Psoas muscle (tissue), 8 donors: ENCODE data around the gene SOCS3. TPM values are rescaled to one million over a fixed set of nuclear protein-coding genes. Genes with fewer than 3 reads are reported as not detected.
A peak's percentile ranks its signal among the peaks of the same experiment; 100 is the strongest.

ENCODE experiments used
- ATAC-seq, 4 donors: fragments of 200-7000 bp; cut with Tn5 transposase; one replicate each; pipeline ENCODE4 v1.9.1; 2020; ENCODE audit warnings: moderate library complexity in 3 of 4, mild to moderate bottlenecking in 2 of 4
- DNase-seq, 2 donors: peaks; one replicate each; pipeline ENCODE4 v3.0.0-alpha.2; 2020
- H3K27ac ChIP-seq: fragments of 200-600 bp; one replicate; pipeline ENCODE4 v1.8.0; 2022
- H3K27me3 ChIP-seq, 3 donors: fragments of 200-600 bp in 1 of 3; one replicate each; pipeline versions ENCODE4 v1.6.1 to v1.8.0; 2013 to 2022; ENCODE audit warnings: low read length in 2 of 3, mild to moderate bottlenecking in 2 of 3, moderate library complexity in 1 of 3; ENCODE audit not compliant: insufficient read depth in 3 of 3
- H3K36me3 ChIP-seq, 2 donors: fragments of 200-600 bp in 1 of 2; one replicate each; pipeline versions ENCODE4 v1.6.1 to v1.8.0; 2013 to 2022; ENCODE audit warnings: low read depth in 1 of 2, mild to moderate bottlenecking in 1 of 2, moderate library complexity in 1 of 2; ENCODE audit not compliant: insufficient read depth in 1 of 2
- H3K4me1 ChIP-seq: fragments of 200-600 bp; one replicate; pipeline ENCODE4 v1.8.0; 2022
- H3K4me3 ChIP-seq: fragments of 200-600 bp; one replicate; pipeline ENCODE4 v1.8.0; 2022; ENCODE audit warnings: mild to moderate bottlenecking
- H3K9me3 ChIP-seq: fragments of 200-600 bp; one replicate; pipeline ENCODE4 v1.8.0; 2022
- WGBS, 3 donors: extraction: QIAGEN DNeasy Blood & Tissue Kit; methylation state at CpG; one replicate each; pipeline versions ENCODE4 v1.1.6 to v1.1.7; 2013; 5-methylcytosine and 5-hydroxymethylcytosine counted together
- intact Hi-C, 2 donors: fragments of 100-400 bp; cut with DNase I; formaldehyde crosslinking; loops; one replicate each; pipeline versions ENCODE4 v1.11.0 to v1.14.2; 2022
- polyA plus RNA-seq, 3 donors: library from polyadenylated mRNA; stranded (reverse); fragments of 200-250 nt; gene quantifications; one replicate each; pipeline ENCODE4 v1.2.3, GENCODE V29; 2013
- total RNA-seq, 4 donors: library from RNA; stranded (reverse); fragmentation: NEBNext Ultra II Directional in 2 of 4; extraction: Animal tissue kit (Norgen Biotek cat#: 25700) in 2 of 4; gene quantifications; one replicate each; pipeline versions ENCODE4 v1.2.1 to v1.2.4, GENCODE V29; 2021 to 2023
- TF ChIP-seq, protein P1 (sequence below): fragments of 200-600 bp; IDR thresholded peaks from one replicate; pipeline ENCODE4 v1.8.0; 2022; ENCODE audit warnings: antibody characterized with exemption
- donor health status: healthy with polysubstance abuse.
- donor health status: DM: no; HTN: no; CAD: no; lungs with moderate emphysema.
- donor health status: Bipolar disorder and iron deficiency.
- donor health status: healthy.
- donor health status: DM: yes; HTN: yes; CAD: no.
- donor health status: DM: no; HTN: no; CAD: no.
- donor health status: DM: no; HTN: no; CAD: no.
- donor health status: DM: yes; HTN: yes; CAD: no.

Gene SOCS3
- total and polyA plus RNA-seq, 7 donors = 5.3 to 43.5 (median 17.4) TPM

DNA sequence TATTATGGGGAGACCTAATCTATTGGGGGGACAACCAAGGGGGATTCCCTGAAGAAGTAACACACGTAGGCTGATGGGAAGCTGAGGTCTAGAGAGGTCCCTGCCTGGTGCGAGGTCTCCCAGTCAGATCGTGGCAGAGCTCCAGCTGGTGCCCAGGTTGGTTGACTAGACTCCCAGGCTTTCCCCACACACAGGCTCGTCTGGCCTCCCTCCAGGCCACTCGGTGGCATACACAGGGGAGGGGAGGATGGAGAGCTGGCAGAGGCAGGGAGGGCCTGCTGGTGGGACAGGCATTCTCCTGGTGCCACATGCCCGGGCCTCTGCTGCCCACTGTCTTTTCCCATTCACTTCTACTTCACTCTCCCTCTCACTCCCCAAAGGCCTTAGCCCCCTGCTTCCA, 8.5 kb upstream of the SOCS3 start:
- intact Hi-C loops = no loop called here
- ATAC-seq = no peak

GRCh38 chr17:78367193-78367592, 7.3 kb upstream of the SOCS3 start:
- no peaks in the 10 kb centered on the region for H3K4me1 ChIP-seq
- intact Hi-C loops = no loop called here
- no peaks in the 10 kb centered on the region for H3K9me3 ChIP-seq
- H3K4me3 ChIP-seq = no peak overlapping the region
- ATAC-seq (no peak), DNase-seq (no peak)
- WGBS, 3 donors = 84 to 92% (median 85%) methylated on average over 5 of the region's 5 CpGs
- H3K27ac ChIP-seq = no peak overlapping the region
- H3K27me3 ChIP-seq = no peaks in the 10 kb centered on the region
- TF ChIP-seq, protein P1, sequence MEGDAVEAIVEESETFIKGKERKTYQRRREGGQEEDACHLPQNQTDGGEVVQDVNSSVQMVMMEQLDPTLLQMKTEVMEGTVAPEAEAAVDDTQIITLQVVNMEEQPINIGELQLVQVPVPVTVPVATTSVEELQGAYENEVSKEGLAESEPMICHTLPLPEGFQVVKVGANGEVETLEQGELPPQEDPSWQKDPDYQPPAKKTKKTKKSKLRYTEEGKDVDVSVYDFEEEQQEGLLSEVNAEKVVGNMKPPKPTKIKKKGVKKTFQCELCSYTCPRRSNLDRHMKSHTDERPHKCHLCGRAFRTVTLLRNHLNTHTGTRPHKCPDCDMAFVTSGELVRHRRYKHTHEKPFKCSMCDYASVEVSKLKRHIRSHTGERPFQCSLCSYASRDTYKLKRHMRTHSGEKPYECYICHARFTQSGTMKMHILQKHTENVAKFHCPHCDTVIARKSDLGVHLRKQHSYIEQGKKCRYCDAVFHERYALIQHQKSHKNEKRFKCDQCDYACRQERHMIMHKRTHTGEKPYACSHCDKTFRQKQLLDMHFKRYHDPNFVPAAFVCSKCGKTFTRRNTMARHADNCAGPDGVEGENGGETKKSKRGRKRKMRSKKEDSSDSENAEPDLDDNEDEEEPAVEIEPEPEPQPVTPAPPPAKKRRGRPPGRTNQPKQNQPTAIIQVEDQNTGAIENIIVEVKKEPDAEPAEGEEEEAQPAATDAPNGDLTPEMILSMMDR = no peak
- no peaks in the 10 kb centered on the region for H3K36me3 ChIP-seq

More for the DNA sequence above, 8.5 kb upstream of the SOCS3 start:
- H3K4me1 ChIP-seq = no peaks in the 10 kb centered on the region
- H3K36me3 ChIP-seq = no peaks in the 10 kb centered on the region
- H3K4me3 ChIP-seq = no peak overlapping the region
- DNase-seq = no peak
- H3K27me3 ChIP-seq = no peaks in the 10 kb centered on the region
- 67 to 70% (median 67%) methylated on average over 6 of the region's 6 CpGs for WGBS, 3 donors
- no peaks in the 10 kb centered on the region for H3K9me3 ChIP-seq
- H3K27ac ChIP-seq = no peak overlapping the region
- TF ChIP-seq, protein P1 = no peak

DNA sequence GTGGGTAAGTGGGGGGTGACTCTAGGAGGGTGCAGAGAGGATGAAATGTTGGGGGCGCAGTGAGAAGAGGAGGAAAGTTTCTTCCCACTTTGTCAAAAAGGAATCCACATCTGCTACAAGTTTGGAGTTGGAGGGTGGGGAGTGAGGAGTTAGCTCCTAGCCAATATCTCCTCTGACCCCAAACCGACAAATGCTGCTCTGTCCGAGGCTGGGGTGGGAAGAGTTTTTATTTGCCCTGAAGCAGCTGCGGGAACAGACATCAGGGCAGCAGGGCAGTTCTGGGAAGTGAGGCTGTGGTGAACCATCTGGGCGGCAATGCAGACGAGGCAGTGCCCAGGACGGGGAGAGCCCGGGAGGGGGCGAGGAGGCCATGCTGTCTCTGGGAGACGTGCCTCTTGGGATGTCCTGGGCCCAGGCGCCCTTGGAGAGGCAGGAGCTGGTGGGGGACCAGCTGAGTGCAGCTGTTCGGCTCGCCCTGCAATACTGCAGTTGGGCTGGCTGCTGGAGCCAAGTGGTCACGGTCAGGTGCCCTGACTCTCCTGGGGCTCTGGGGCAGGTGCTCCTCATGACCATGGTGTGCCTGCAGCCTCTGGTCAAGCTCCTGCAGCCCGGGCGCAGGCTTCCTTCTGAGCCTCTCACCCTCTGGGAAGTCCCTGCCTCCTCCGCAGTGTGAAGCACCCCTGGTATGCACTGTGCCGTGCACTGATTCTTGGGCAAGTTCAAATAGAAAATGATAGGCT, 6.4 kb upstream of the SOCS3 start:
- Histone ChIP-seq H3K27me3 (no peaks in the 10 kb centered on the region), H3K9me3 (no peaks in the 10 kb centered on the region), H3K27ac (no peak overlapping the region), H3K36me3 (no peaks in the 10 kb centered on the region), H3K4me3 (no peak overlapping the region), H3K4me1 (no peaks in the 10 kb centered on the region)
- TF ChIP-seq, protein P1 = no peak
- 46 to 52% (median 47%) methylated on average over 16 to 18 of the region's 18 CpGs for WGBS, 3 donors
- peak; percentile 25 to 41 (median 32) for ATAC-seq
- no peak for DNase-seq
- intact Hi-C loops = no loop called here

DNA sequence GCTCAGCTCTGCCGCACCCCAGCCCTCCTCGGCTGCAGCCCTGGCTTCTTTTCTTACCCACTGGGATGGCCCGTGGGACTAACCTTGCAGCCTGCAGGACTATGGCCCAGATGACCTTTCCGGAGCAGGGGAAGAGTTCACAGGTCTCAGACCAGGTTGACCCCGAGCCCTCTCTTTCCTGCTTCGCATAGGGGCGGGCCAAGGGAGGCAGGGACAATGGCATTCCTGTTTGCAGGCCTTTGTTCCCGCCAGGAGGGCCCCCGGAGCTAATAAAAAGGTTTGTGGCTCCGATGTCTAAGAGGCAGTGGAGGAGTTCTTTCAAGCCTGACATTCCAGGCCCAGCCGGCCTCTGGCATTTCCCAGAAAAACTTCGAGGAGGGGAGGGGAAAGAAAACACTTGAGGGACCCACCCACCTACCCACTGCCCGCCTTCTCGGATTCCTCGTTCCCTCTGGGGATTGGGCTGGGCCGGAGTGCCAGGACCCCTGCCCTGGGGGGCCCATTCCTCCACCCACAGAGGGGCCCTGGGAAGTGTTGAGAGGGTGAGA, 5.8 kb upstream of the SOCS3 start:
- Histone ChIP-seq H3K27ac (no peak overlapping the region), H3K27me3 (no peaks in the 10 kb centered on the region), H3K4me1 (no peaks in the 10 kb centered on the region), H3K36me3 (no peaks in the 10 kb centered on the region), H3K9me3 (no peaks in the 10 kb centered on the region), H3K4me3 (no peak overlapping the region)
- DNase-seq (no peak), ATAC-seq (no peak)
- TF ChIP-seq, protein P1 = no peak
- 53 to 71% (median 67%) methylated on average over 16 of the region's 16 CpGs for WGBS, 3 donors
- intact Hi-C loops = no loop called here
